CD4-positive, alpha-beta T cell treated with Interleukin-4 for 4 hours (primary cell): Measurements from ENCODE around the gene OR13F1.
"Not testable (repeated sequence)": the region's sequence is repeated elsewhere in the genome, so short reads cannot be mapped to it uniquely, and the experiment has no call there.

Experiments
- DNase-seq: peaks from one replicate; pipeline ENCODE4 v3.0.0-alpha.2; 2020

Gene OR13F1

DNA sequence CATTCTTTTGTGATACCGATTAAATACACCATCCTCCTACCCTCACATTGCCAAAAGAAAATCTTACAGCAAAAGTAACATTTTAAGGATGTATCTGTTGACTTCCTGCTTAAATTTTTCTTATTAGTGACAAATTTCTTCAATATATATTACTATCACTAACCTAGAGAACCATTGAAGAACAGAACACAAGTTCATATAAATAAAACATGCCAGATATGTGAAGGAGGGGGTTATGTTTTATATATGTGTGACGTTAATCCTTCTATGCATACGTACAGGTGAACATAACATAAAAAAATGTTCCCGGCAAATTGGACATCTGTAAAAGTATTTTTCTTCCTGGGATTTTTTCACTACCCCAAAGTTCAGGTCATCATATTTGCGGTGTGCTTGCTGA lies at the start of gene OR13F1:
OR13F1 (plus strand) TSS at position 301 of the 400 bp plus-strand sequence; CDS start at position 301, 0 bp downstream.
- DNase-seq: no peak

- DNase-seq: no peak
Observed at GRCh38 chr9:104456831-104457230, 47.2 kb upstream of the OR13F1 start.

- DNase-seq: no peak
Observed at GRCh38 chr9:104463864-104464263, 40.2 kb upstream of the OR13F1 start.

GRCh38 chr9:104468261-104468660 lies 35.8 kb upstream of the OR13F1 start:
- DNase-seq: no peak

DNA sequence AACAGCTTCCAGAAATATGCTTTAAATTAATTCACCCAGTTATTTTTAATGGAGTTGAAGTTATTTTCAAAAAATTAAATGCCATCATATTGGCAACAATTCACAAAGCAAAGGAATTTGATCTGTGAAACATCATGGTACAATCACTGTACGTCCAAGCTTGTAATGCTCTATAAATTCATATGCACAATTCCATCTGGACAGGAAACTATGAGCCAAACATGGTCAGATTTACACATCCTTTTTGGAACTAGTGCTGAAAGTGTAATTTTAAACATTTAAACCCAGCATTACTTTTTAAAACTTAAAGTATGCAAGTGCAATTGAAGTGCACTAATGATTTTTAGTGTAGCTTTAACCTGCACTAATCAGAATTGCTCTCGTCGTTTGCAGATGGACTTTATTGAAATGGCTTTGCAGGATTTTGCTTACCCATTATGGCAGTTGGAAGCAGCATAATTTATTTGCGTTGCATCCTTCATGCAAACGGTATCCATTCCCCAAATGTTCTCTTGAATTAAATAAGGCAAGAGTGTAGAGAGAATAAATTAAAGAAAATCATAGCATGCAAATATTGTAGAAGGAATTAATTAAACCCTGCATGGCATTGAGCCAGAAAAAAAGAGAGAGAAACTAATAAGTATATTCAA lies 21.0 kb upstream of the OR13F1 start:
- DNase-seq: no peak

DNA sequence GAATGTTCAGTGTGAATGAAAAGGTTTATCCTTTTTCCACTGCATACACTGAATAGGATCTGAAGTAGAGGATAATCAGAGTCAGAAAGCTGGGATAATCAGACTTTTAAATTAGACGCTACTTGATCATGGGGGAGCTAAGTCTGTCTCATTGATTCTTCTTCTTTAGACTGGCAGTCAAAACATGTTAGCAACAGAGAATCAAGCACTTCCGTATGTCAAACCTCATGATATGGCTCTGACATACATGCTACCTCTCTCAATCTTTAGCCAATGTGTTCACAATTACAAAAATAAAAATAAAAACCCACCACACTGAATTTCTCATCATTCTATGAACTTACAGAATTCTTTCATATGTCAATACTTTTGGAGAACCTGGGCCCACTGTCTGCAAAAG lies 19.0 kb upstream of the OR13F1 start:
- DNase-seq: no peak

GRCh38 chr9:104494808-104495207 lies 9.3 kb upstream of the OR13F1 start:
- DNase-seq: no peak

DNA sequence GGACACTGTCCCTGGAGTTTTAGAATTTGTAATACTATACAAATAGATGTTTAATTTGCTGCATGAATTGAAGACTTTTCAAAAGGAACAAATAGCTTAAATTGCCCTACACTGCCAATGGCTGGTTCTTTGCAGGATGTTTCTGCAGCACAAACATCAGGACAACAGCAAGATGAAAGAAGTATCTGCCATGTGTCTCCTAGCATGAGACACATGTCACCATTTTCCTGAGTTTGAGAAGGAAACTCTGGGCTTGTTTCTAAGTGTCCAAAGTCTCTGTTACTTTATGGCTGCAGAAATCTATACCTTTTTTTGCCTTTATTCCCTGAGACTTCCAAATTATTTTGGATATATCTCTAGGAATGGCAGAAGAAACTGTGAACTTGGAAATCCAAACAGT lies 623 bp upstream of the OR13F1 start:
- DNase-seq: no peak

GRCh38 chr9:104506565-104506964 lies 2.5 kb downstream of the OR13F1 start:
- DNase-seq: no peak

- DNase-seq: no peak
Observed at GRCh38 chr9:104514901-104515300, 10.8 kb downstream of the OR13F1 start.

DNA sequence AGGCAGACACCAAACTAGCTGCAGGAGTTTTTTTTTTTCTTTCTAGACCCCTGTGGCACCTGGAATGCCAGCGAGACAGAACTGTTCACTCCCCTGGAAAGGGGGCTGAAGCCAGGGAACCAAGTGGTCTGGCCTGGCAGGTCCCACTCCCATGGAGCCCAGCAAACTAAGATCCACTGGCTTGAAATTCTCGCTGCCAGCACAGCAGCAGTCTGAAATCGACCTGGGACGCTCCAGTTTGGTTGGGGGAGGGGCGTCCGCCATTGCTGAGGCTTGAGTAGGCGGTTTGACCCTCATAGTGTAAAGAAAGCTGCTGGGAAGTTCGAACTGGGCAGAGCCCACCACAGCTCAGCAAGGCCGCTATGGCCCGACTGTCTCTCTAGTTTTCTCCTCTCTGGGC lies 16.2 kb downstream of the OR13F1 start:
- DNase-seq: not testable (repeated sequence)

DNA sequence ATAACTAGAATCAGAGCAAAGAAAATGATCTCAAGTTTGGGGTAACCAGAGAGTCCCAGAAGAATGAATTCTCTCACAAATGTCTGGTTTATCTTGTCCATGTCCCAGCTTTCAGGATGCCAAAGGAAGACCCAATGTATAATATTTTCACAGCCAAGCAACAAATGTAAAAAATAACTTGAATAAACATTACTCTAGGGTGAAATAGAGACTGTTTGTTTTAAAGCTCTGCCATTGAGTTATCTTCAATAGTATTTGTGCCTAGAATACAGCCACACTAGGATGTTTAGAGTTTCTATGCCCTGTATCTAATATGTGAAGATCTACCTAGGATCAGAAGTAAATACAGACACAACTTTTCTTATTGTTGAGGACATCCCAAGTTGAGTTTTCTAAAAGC lies 23.0 kb downstream of the OR13F1 start, which contains the start of gene OR13C4:
OR13C4 (minus strand) TSS at position 101 of the 400 bp plus-strand sequence; CDS start at position 101, 0 bp downstream.
- DNase-seq: no peak

DNA sequence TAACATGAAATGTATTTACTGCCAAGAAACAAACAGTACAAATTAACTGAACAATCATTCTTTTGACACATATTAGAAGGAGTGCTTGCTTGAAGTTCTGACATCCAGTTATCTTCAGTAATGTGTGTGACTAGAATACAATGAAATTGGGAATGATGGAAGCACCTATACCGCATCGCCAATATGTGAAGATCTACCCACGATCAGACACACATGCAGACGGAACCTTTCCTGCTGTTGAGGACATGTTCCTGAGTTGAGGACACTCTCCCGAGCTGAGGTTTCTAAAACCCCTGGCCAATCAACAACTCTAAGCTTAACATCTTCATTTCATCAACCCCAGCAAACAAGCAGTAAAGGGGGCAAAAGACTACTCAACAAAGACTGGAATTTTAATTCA lies 32.7 kb downstream of the OR13F1 start, which contains the start of gene OR13C3:
OR13C3 (minus strand) TSS at position 101 of the 400 bp plus-strand sequence. CDS start 133 bp downstream, outside the sequence.
- DNase-seq: no peak

DNA sequence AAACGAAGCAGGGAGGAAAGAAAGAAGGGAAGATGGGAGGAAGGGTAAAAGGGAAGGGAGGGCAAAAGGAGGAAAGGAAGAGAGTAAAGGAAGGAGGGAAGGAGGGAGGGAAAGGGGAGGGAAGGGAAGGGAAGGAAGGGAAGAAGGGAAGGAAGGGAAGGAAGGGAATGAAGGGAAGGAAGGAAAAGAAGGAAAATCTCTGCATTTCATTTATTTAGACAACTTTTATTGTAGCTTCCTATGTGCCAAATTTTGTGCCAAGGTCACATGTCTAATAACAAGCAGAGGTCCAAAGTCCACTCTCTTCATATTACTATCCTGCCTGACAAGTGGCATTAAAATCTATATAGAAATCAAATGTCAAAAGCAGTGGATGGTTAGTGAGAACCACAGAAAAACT lies 35.2 kb downstream of the OR13F1 start:
- DNase-seq: no peak

GRCh38 chr9:104544644-104545043 lies 40.6 kb downstream of the OR13F1 start:
- DNase-seq: no peak

- no peak for DNase-seq
Observed at GRCh38 chr9:104553261-104553660, 49.2 kb downstream of the OR13F1 start.
